MM.1S (cell line): ENCODE data around the gene KIAA1671.

Source experiments
- DNase-seq: peaks from one replicate; pipeline ENCODE4 v3.0.0-alpha.2; 2015
- H2AFZ ChIP-seq: fragments of 300-600 bp; sonication (generic); 2 replicates; pipeline ENCODE4 v1.6.0; 2016; ENCODE audit warnings: antibody characterized with exemption, low read length
- H3F3A ChIP-seq: fragments of 300-600 bp; sonication (generic); 2 replicates; pipeline ENCODE4 v1.6.1; 2016; ENCODE audit warnings: mild to moderate bottlenecking, antibody characterized with exemption, low read length, moderate library complexity, mixed read lengths; ENCODE audit not compliant: insufficient read depth
- H3K27ac ChIP-seq: fragments of 300-600 bp; sonication (generic); 2 replicates; pipeline ENCODE4 v1.5.1; 2016; ENCODE audit warnings: mild to moderate bottlenecking, low read length
- H3K27me3 ChIP-seq: fragments of 300-600 bp; sonication (generic); replicated peaks from 2 replicates; pipeline ENCODE4 v1.6.0; 2016; ENCODE audit warnings: low read length; ENCODE audit not compliant: insufficient read depth
- H3K36me3 ChIP-seq: fragments of 300-600 bp; sonication (generic); replicated peaks from 2 replicates; pipeline ENCODE4 v1.6.1; 2016; ENCODE audit warnings: mild to moderate bottlenecking, low read length, mixed read lengths; ENCODE audit not compliant: insufficient read depth
- H3K4me1 ChIP-seq: fragments of 300-600 bp; sonication (generic); 2 replicates; pipeline ENCODE4 v1.6.1; 2016; ENCODE audit warnings: low read length, mixed read lengths
- H3K4me2 ChIP-seq: fragments of 300-600 bp; sonication (generic); 2 replicates; pipeline ENCODE4 v1.6.0; 2016; ENCODE audit warnings: low read depth, low read length
- H3K4me3 ChIP-seq: fragments of 300-600 bp; sonication (generic); 2 replicates; pipeline ENCODE4 v1.5.1; 2016; ENCODE audit warnings: low read length, mixed read lengths
- H3K79me2 ChIP-seq: fragments of 300-600 bp; sonication (generic); 2 replicates; pipeline ENCODE4 v1.6.1; 2016; ENCODE audit warnings: mixed run types, low read length, mixed read lengths
- H3K9ac ChIP-seq: fragments of 300-600 bp; sonication (generic); 2 replicates; pipeline ENCODE4 v1.6.1; 2016; ENCODE audit warnings: low read length, mixed read lengths
- H3K9me2 ChIP-seq: fragments of 300-600 bp; sonication (generic); replicated peaks from 2 replicates; pipeline ENCODE4 v1.6.1; 2016; ENCODE audit warnings: mild to moderate bottlenecking, low read length, mixed read lengths; ENCODE audit not compliant: insufficient read depth
- H3K9me3 ChIP-seq: fragments of 300-600 bp; sonication (generic); replicated peaks from 2 replicates; pipeline ENCODE4 v1.6.1; 2016; ENCODE audit warnings: mild to moderate bottlenecking, low read length, mixed read lengths; ENCODE audit not compliant: insufficient read depth
- H4K20me1 ChIP-seq: fragments of 300-600 bp; sonication (generic); 2 replicates; pipeline ENCODE4 v1.6.1; 2016; ENCODE audit warnings: mild to moderate bottlenecking, low read length, moderate library complexity, mixed read lengths; ENCODE audit not compliant: insufficient read depth
- CTCF ChIP-seq: fragments of 300-600 bp; sonication (generic); IDR thresholded peaks from 2 replicates; pipeline ENCODE4 v1.5.1; 2016; ENCODE audit warnings: antibody characterized with exemption, low read length, mixed read lengths
- EZH2 ChIP-seq: fragments of 300-600 bp; sonication (generic); optimal IDR thresholded peaks from 2 replicates; pipeline ENCODE3; 2017; ENCODE audit warnings: low read depth, mild to moderate bottlenecking, antibody characterized with exemption, low read length, mixed read lengths
- EZH2phosphoT487 ChIP-seq: fragments of 300-600 bp; sonication (generic); IDR thresholded peaks from 2 replicates; pipeline ENCODE4 v1.6.1; 2018; ENCODE audit warnings: antibody characterized with exemption, low read length

KIAA1671 gene

GRCh38 chr22:24925586-24926427 lies 26.7 kb upstream of the KIAA1671 start:
- TF ChIP-seq EZH2phosphoT487 (no peak), CTCF (no peak), EZH2 (no peak)
- Histone ChIP-seq H3K27me3 (peaks cover 38% of the 10 kb centered on the region), H3K9me3 (no peaks in the 10 kb centered on the region), H3K9ac (no peak overlapping the region), H3K4me2 (no peak overlapping the region), H3K9me2 (no peaks in the 10 kb centered on the region), H2AFZ (no peak overlapping the region), H3K79me2 (no peaks in the 10 kb centered on the region), H3K27ac (no peak overlapping the region), H3F3A (no peaks in the 10 kb centered on the region), H3K4me3 (no peak overlapping the region), H4K20me1 (no peaks in the 10 kb centered on the region), H3K4me1 (no peaks in the 10 kb centered on the region), H3K36me3 (no peaks in the 10 kb centered on the region)
- no peak for DNase-seq

- Histone ChIP-seq H3K4me2 (no peak overlapping the region), H3K4me1 (no peaks in the 10 kb centered on the region), H3K4me3 (no peak overlapping the region), H2AFZ (no peak overlapping the region), H3F3A (no peaks in the 10 kb centered on the region), H3K79me2 (no peaks in the 10 kb centered on the region), H3K36me3 (no peaks in the 10 kb centered on the region), H3K27ac (no peak overlapping the region), H3K9me2 (no peaks in the 10 kb centered on the region), H3K9ac (no peak overlapping the region), H4K20me1 (no peaks in the 10 kb centered on the region), H3K27me3 (peaks cover 44% of the 10 kb centered on the region), H3K9me3 (no peaks in the 10 kb centered on the region)
- no peak for DNase-seq
- no peak for TF ChIP-seq CTCF
- no peak for TF ChIP-seq EZH2
- TF ChIP-seq EZH2phosphoT487, result no peak
Observed at GRCh38 chr22:24926428-24926725, 26.1 kb upstream of the KIAA1671 start.

DNA sequence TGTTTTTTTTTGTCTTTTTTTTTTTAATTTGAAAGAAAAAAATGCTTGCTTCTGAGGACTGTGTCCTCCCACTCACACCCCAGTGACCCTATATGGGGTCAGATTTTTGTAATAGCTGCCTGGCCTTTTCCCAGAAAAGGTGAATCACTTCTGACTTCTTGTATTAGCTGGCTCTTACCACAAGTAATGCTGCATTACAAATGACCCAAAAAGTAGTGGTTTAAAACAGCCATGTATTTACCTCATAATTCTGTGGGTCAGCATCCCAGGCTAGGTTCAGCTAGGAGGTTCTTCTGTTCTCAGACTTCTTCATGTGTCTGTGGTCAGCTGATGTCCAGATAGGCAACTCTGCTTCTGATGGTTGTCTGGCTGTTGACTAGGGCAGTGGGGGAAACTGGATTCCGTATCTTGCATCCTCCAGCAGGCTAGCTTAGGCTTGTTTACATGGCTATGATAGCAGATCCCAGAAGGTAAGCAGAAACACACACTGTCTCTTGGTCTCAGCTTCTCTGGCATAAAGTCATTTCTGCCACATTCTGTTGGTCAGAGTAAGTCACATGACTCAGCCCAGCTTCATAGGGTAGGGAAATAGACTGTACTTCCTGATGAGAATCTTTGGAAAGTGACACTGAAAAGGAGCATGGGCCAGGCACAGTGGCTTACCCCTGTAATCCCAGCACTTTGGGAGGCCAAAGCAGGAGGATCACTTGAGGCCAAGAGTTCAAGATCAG lies 25.5 kb upstream of the KIAA1671 start:
- H3K9ac ChIP-seq, result no peak overlapping the region
- TF ChIP-seq EZH2, result no peak
- no peak for TF ChIP-seq CTCF
- no peak for TF ChIP-seq EZH2phosphoT487
- H3K27me3 ChIP-seq, result peaks cover 50% of the 10 kb centered on the region
- no peaks in the 10 kb centered on the region for H3K79me2 ChIP-seq
- H2AFZ ChIP-seq, result no peak overlapping the region
- no peaks in the 10 kb centered on the region for H3K9me2 ChIP-seq
- no peaks in the 10 kb centered on the region for H3F3A ChIP-seq
- H3K4me3 ChIP-seq, result no peak overlapping the region
- H3K4me1 ChIP-seq, result no peaks in the 10 kb centered on the region
- no peaks in the 10 kb centered on the region for H3K9me3 ChIP-seq
- H3K36me3 ChIP-seq, result no peaks in the 10 kb centered on the region
- DNase-seq, result no peak
- no peak overlapping the region for H3K4me2 ChIP-seq
- no peak overlapping the region for H3K27ac ChIP-seq
- no peaks in the 10 kb centered on the region for H4K20me1 ChIP-seq
